ENCODE data around the gene CEP68. TPM values are rescaled to one million over a fixed set of nuclear protein-coding genes. Genes with fewer than 3 reads are reported as not detected.

Gene CEP68
- total and polyA plus RNA-seq, 2 donors (not counting 1 experiment from before 2014, with no cell fraction given), result 8.5 to 12.7 TPM

DNA sequence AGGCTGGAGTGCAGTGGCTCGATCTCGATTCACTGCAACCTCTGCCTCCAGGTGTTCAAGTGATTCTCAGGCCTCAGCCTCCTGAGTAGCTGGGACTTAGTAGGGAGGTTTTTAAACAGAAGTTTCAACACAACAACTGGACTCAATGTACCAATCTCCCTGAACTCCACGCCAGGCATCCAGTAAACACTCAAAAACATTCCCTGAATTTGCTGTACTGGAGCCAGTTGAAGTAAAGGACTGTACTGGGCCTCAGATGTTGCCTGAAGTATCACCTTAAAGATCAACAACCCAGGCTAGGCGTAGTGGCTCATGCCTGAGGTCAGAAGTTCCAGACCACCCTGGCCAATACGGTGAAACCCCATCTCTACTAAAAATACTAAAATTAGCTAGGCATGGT lies 51.3 kb downstream of the CEP68 start:
- no peaks in the 10 kb centered on the region for H3K9me3 ChIP-seq (ENCODE audit: control insufficient read depth, insufficient read depth, low read depth, low read length)
- DNase-seq (ENCODE audit: low read depth in 2 of 2), result no peak
- H3K27me3 ChIP-seq (ENCODE audit: control insufficient read depth, insufficient read depth, low read length), result no peaks in the 10 kb centered on the region
- H3K4me2 ChIP-seq (ENCODE audit: extremely low read depth, insufficient read depth, low read length), result no peak overlapping the region
- no peak overlapping the region for H2AFZ ChIP-seq (ENCODE audit: low read length)
- H3K79me2 ChIP-seq (ENCODE audit: control insufficient read depth, insufficient read depth, low read length), result peaks cover 90% of the 10 kb centered on the region
- H3K4me1 ChIP-seq (ENCODE audit: control insufficient read depth, extremely low read depth, insufficient read depth, low read length), result no peaks in the 10 kb centered on the region
- no peak for TF ChIP-seq EZH2 (IDR thresholded peaks at IDR 0.05; ENCODE audit: low read length, missing control alignments)
- TF ChIP-seq CTCF (conservative IDR thresholded peaks at IDR 0.05 in 1 of 2, IDR thresholded peaks at IDR 0.05 in 1 of 2; ENCODE audit: low read depth in 1 of 2, low read length in 2 of 2), result no peak
- H3K4me3 ChIP-seq (replicated peaks in 1 of 4; ENCODE audit: control extremely low read depth in 1 of 4, insufficient read depth in 1 of 4, low read depth in 3 of 4, low read length in 4 of 4), result no peak overlapping the region
- H3K36me3 ChIP-seq (ENCODE audit: control insufficient read depth, insufficient read depth, low read length), result no peaks in the 10 kb centered on the region
- no peak overlapping the region for H3K27ac ChIP-seq (ENCODE audit: insufficient read depth, low read length)
- peaks cover 13% of the 10 kb centered on the region for H4K20me1 ChIP-seq (ENCODE audit: control insufficient read depth, extremely low read depth, insufficient read depth, low read length)
- no peak overlapping the region for H3K9ac ChIP-seq (ENCODE audit: insufficient read depth, low read length)

DNA sequence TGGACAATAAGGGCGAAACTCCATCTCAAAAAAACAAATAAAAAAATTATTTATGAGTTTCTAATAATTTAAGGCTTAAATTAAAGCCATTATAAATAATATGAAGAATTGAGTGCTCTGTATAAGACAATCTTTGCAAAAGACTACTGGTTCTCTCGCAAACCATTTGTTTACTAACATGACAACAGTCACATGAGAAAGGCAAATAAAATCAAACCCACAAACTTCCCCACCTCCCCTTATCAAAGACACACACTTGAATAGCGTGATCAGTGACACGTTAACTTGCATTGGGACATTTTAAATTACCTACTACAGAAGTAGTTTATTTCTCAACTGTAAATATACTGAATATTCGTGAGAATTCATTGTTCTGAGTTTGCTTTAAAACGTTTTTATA lies 52.6 kb downstream of the CEP68 start:
- Histone ChIP-seq H3K79me2 (ENCODE audit: control insufficient read depth, insufficient read depth, low read length) (peaks cover 95% of the 10 kb centered on the region), H3K4me3 (replicated peaks in 1 of 4; ENCODE audit: control extremely low read depth in 1 of 4, insufficient read depth in 1 of 4, low read depth in 3 of 4, low read length in 4 of 4) (no peak overlapping the region), H3K4me1 (ENCODE audit: control insufficient read depth, extremely low read depth, insufficient read depth, low read length) (no peaks in the 10 kb centered on the region), H3K27me3 (ENCODE audit: control insufficient read depth, insufficient read depth, low read length) (no peaks in the 10 kb centered on the region), H3K36me3 (ENCODE audit: control insufficient read depth, insufficient read depth, low read length) (no peaks in the 10 kb centered on the region), H4K20me1 (ENCODE audit: control insufficient read depth, extremely low read depth, insufficient read depth, low read length) (peaks cover 21% of the 10 kb centered on the region), H3K27ac (ENCODE audit: insufficient read depth, low read length) (no peak overlapping the region), H3K9me3 (ENCODE audit: control insufficient read depth, insufficient read depth, low read depth, low read length) (no peaks in the 10 kb centered on the region), H2AFZ (ENCODE audit: low read length) (no peak overlapping the region), H3K9ac (ENCODE audit: insufficient read depth, low read length) (no peak overlapping the region), H3K4me2 (ENCODE audit: extremely low read depth, insufficient read depth, low read length) (no peak overlapping the region)
- no peak for TF ChIP-seq CTCF (conservative IDR thresholded peaks at IDR 0.05 in 1 of 2, IDR thresholded peaks at IDR 0.05 in 1 of 2; ENCODE audit: low read depth in 1 of 2, low read length in 2 of 2)
- no peak for TF ChIP-seq EZH2 (IDR thresholded peaks at IDR 0.05; ENCODE audit: low read length, missing control alignments)
- DNase-seq (ENCODE audit: low read depth in 2 of 2), result no peak

DNA sequence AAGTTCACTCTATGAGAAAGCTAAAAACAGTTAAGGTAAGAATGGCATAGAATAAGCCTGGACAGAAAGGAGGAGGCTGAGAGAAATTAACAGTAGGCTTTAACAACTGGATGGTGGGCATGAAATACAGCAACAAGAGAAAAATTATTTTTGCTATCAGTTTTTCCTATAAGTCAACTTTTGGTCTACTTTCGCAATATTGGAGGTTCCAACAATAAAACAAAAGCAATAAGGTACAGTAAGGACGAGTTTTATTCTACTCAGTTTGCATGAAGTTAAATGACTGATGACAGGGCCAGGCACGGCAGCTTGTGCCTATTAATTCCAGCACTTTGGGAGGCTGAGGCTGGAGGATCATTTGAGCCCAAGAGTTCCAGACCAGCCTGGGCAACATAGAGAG lies 56.4 kb downstream of the CEP68 start:
- Histone ChIP-seq H2AFZ (ENCODE audit: low read length) (no peak overlapping the region), H3K36me3 (ENCODE audit: control insufficient read depth, insufficient read depth, low read length) (peaks cover 3% of the 10 kb centered on the region), H3K27me3 (ENCODE audit: control insufficient read depth, insufficient read depth, low read length) (no peaks in the 10 kb centered on the region), H3K9me3 (ENCODE audit: control insufficient read depth, insufficient read depth, low read depth, low read length) (no peaks in the 10 kb centered on the region), H3K9ac (ENCODE audit: insufficient read depth, low read length) (no peak overlapping the region), H3K27ac (ENCODE audit: insufficient read depth, low read length) (no peak overlapping the region), H4K20me1 (ENCODE audit: control insufficient read depth, extremely low read depth, insufficient read depth, low read length) (peaks cover 23% of the 10 kb centered on the region), H3K4me3 (replicated peaks in 1 of 4; ENCODE audit: control extremely low read depth in 1 of 4, insufficient read depth in 1 of 4, low read depth in 3 of 4, low read length in 4 of 4) (no peak overlapping the region), H3K4me1 (ENCODE audit: control insufficient read depth, extremely low read depth, insufficient read depth, low read length) (no peaks in the 10 kb centered on the region), H3K4me2 (ENCODE audit: extremely low read depth, insufficient read depth, low read length) (no peak overlapping the region), H3K79me2 (ENCODE audit: control insufficient read depth, insufficient read depth, low read length) (peaks cover 97% of the 10 kb centered on the region)
- no peak for DNase-seq (ENCODE audit: low read depth in 2 of 2)
- TF ChIP-seq CTCF (conservative IDR thresholded peaks at IDR 0.05 in 1 of 2, IDR thresholded peaks at IDR 0.05 in 1 of 2; ENCODE audit: low read depth in 1 of 2, low read length in 2 of 2) (no peak), EZH2 (IDR thresholded peaks at IDR 0.05; ENCODE audit: low read length, missing control alignments) (no peak)
